NCI-H128 (cell line): ENCODE measurements around the gene TALDO1.

Experiments used
- DNase-seq: peaks from one replicate; lab custom pipeline; 2025; ENCODE audit not compliant: unreplicated experiment; lab: John Stamatoyannopoulos, UW

The TALDO1 gene

GRCh38 chr11:714436-714835 is 32.8 kb upstream of the TALDO1 start:
- DNase-seq: no peak

- no peak for DNase-seq
These were observed 27.8 kb upstream of the TALDO1 start for GRCh38 chr11:719214-720016.

GRCh38 chr11:720017-720641 is 27.1 kb upstream of the TALDO1 start:
- DNase-seq: no peak

GRCh38 chr11:720642-721246 is 26.5 kb upstream of the TALDO1 start:
- no peak for DNase-seq

- no peak for DNase-seq
These were observed 26.0 kb upstream of the TALDO1 start for GRCh38 chr11:721247-721740.

GRCh38 chr11:721741-722345 is 25.4 kb upstream of the TALDO1 start:
- DNase-seq: no peak

GRCh38 chr11:722346-722811 is 24.9 kb upstream of the TALDO1 start:
- no peak for DNase-seq

GRCh38 chr11:723120-723883 is 24.0 kb upstream of the TALDO1 start:
- no peak for DNase-seq

- no peak for DNase-seq
These were observed 23.1 kb upstream of the TALDO1 start for GRCh38 chr11:724049-724777.

- no peak for DNase-seq
These were observed 22.4 kb upstream of the TALDO1 start for GRCh38 chr11:724778-725386.

GRCh38 chr11:725624-726202 is 21.6 kb upstream of the TALDO1 start:
- no peak for DNase-seq

GRCh38 chr11:726278-727220 is 20.7 kb upstream of the TALDO1 start:
- peak; percentile 57 for DNase-seq

GRCh38 chr11:727281-727701 is 20.0 kb upstream of the TALDO1 start:
- DNase-seq: no peak

- DNase-seq: peak; percentile 52
These were observed 19.2 kb upstream of the TALDO1 start for GRCh38 chr11:727859-728748.

GRCh38 chr11:728901-729491 is 18.3 kb upstream of the TALDO1 start:
- DNase-seq: no peak

- DNase-seq: no peak
These were observed 17.7 kb upstream of the TALDO1 start for GRCh38 chr11:729492-730074.
